Lower lobe of right lung (tissue), 2 donors: ENCODE data around the gene PC. TPM values are rescaled to one million over a fixed set of nuclear protein-coding genes. Genes with fewer than 3 reads are reported as not detected.

Experiments
- ATAC-seq, 2 donors: fragments of 200-7000 bp; cut with Tn5 transposase; one replicate each; pipeline ENCODE4 v1.9.1; 2020 to 2022; ENCODE audit warnings: mild to moderate bottlenecking in 2 of 2, moderate library complexity in 2 of 2
- DNase-seq: peaks from one replicate; pipeline ENCODE4 v3.0.0-alpha.2; 2020
- H3K27ac ChIP-seq: fragments of 200-600 bp; one replicate; pipeline ENCODE4 v1.8.0; 2022
- H3K27me3 ChIP-seq: fragments of 200-600 bp; one replicate; pipeline ENCODE4 v1.8.0; 2022; ENCODE audit warnings: low read depth
- H3K36me3 ChIP-seq: fragments of 200-600 bp; one replicate; pipeline ENCODE4 v1.8.0; 2022; ENCODE audit warnings: mild to moderate bottlenecking
- H3K4me1 ChIP-seq: fragments of 200-600 bp; one replicate; pipeline ENCODE4 v1.8.0; 2022
- H3K4me3 ChIP-seq: fragments of 200-600 bp; one replicate; pipeline ENCODE4 v1.8.0; 2022; ENCODE audit warnings: mild to moderate bottlenecking
- H3K9me3 ChIP-seq: fragments of 200-600 bp; one replicate; pipeline ENCODE4 v1.8.0; 2022
- intact Hi-C: fragments of 100-400 bp; cut with DNase I; formaldehyde crosslinking; loops from one replicate; pipeline ENCODE4 v1.11.0; 2022
- total RNA-seq: library from RNA; stranded (reverse); fragmentation: NEBNext Ultra II Directional; extraction: Animal tissue kit (Norgen Biotek cat#: 25700); gene quantifications from one replicate; pipeline ENCODE4 v1.2.1, GENCODE V29; 2021
- TF ChIP-seq, protein P1 (sequence below): fragments of 200-600 bp; IDR thresholded peaks from one replicate; pipeline ENCODE4 v1.8.0; 2022; ENCODE audit warnings: antibody characterized with exemption, mild to moderate bottlenecking
- donor health status: DM: no; HTN: yes; CAD: no; lungs with severe emphysema.

The PC gene
- total RNA-seq, 1 donor from 2014 or later, result 14.7 TPM

DNA sequence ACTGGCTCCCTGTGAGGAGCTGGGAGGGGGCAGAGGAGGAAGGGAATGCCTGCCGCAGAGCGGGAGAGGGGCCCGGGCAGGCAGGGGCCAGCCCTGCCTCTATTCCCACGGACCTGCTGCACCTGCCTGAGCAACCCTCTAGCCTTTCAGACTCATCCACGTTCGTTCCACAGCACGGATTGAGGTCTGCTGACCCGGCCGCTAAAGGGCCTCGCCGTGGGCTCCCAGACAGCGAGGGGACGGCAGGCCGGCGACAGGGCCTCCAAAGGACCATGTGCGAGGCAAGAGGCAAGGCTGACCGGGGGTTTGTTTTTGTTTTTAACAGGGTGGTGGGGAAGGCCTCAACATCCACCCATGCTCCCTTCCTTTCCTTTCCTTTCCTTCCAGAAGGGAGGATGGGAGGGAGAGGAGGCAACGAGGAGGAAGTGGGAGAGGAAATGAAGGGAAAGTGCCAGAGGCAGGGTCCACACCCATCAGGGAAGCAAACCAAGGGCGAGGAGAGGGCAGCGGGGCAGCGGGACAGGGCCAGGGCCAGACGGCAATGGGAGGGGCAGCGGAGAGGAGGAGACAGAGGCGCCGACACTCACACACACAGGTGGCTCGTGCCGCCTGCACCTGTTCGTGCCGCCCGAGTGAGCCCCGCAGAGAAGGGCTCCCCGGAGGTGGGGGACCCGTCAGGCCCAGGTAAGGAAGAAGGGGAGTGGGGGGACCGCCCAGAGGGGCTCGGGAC is 93.8 kb downstream of the PC start:
- Histone ChIP-seq H3K36me3 (no peaks in the 10 kb centered on the region), H3K9me3 (no peaks in the 10 kb centered on the region), H3K4me3 (no peak overlapping the region), H3K27ac (no peak overlapping the region), H3K27me3 (no peaks in the 10 kb centered on the region), H3K4me1 (no peaks in the 10 kb centered on the region)
- TF ChIP-seq, protein P1, sequence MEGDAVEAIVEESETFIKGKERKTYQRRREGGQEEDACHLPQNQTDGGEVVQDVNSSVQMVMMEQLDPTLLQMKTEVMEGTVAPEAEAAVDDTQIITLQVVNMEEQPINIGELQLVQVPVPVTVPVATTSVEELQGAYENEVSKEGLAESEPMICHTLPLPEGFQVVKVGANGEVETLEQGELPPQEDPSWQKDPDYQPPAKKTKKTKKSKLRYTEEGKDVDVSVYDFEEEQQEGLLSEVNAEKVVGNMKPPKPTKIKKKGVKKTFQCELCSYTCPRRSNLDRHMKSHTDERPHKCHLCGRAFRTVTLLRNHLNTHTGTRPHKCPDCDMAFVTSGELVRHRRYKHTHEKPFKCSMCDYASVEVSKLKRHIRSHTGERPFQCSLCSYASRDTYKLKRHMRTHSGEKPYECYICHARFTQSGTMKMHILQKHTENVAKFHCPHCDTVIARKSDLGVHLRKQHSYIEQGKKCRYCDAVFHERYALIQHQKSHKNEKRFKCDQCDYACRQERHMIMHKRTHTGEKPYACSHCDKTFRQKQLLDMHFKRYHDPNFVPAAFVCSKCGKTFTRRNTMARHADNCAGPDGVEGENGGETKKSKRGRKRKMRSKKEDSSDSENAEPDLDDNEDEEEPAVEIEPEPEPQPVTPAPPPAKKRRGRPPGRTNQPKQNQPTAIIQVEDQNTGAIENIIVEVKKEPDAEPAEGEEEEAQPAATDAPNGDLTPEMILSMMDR, result no peak
- ATAC-seq (no peak), DNase-seq (no peak)
- intact Hi-C loops, result no loop called here

DNA sequence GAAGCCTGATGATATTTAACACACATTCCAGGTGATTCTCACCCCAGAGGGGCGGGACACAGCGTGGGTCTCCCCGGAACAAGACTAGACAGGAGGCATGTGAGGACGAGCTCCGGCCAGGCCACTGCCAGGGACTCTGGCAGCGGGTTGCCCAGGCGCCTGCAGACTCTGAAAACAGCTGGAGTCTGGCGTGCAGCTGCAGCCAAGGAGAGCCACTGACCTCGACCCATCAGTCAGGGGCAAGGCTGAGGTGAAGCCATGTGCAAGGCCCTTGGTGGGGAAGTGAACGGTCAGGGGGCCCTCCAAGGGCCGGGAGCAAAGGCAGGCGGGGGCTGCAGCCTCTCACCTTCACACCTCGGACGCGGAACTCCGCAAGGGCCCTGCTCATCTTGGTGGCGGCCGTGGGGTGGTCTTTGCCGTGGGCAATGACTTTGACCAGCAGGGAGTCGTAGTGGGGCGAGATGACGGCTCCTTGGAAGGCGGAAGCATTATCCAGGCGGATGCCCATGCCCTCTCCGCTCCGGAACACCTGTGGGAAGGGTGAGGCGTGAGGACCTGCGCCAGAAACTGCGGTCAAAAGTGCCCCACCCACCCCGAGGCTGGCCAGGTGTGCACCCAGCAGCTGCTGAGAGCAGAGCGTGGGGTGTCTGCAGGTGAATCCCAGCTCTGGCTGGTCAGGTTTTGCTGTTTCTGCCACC is 94.6 kb downstream of the PC start:
- intact Hi-C loops, result no loop called here
- ATAC-seq, result no peak
- H3K27ac ChIP-seq, result no peak overlapping the region
- H3K9me3 ChIP-seq, result no peaks in the 10 kb centered on the region
- no peaks in the 10 kb centered on the region for H3K27me3 ChIP-seq
- H3K4me3 ChIP-seq, result no peak overlapping the region
- TF ChIP-seq, protein P1, result no peak
- no peaks in the 10 kb centered on the region for H3K4me1 ChIP-seq
- no peaks in the 10 kb centered on the region for H3K36me3 ChIP-seq
- no peak for DNase-seq

DNA sequence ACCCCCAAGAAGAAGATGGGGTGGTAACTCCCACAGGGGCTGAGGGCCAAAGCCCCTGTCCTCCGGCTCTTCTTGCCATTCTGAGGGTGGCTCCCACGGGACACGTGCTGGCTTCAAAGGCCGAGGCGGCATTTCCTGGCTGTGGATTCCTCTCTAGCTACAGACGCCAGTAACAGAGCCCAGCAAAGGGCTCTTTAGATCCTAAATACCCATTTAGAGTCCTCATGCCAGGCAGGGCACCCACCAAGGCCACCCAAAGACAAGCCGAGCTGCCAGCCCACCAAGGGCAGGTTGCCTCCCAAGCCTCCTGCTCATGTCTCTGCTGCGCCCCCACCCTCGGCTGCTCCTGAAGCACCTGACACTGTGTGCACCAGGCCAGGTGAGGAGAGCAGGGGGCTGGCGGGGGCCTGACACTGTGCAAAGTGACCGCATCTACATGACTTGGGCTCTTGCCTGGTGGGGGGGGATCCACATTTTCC is 95.6 kb downstream of the PC start:
- Histone ChIP-seq H3K27ac (no peak overlapping the region), H3K9me3 (no peaks in the 10 kb centered on the region), H3K4me3 (no peak overlapping the region), H3K36me3 (no peaks in the 10 kb centered on the region), H3K27me3 (no peaks in the 10 kb centered on the region), H3K4me1 (no peaks in the 10 kb centered on the region)
- TF ChIP-seq, protein P1, result no peak
- ATAC-seq (no peak), DNase-seq (no peak)
- intact Hi-C loops, result no loop called here

DNA sequence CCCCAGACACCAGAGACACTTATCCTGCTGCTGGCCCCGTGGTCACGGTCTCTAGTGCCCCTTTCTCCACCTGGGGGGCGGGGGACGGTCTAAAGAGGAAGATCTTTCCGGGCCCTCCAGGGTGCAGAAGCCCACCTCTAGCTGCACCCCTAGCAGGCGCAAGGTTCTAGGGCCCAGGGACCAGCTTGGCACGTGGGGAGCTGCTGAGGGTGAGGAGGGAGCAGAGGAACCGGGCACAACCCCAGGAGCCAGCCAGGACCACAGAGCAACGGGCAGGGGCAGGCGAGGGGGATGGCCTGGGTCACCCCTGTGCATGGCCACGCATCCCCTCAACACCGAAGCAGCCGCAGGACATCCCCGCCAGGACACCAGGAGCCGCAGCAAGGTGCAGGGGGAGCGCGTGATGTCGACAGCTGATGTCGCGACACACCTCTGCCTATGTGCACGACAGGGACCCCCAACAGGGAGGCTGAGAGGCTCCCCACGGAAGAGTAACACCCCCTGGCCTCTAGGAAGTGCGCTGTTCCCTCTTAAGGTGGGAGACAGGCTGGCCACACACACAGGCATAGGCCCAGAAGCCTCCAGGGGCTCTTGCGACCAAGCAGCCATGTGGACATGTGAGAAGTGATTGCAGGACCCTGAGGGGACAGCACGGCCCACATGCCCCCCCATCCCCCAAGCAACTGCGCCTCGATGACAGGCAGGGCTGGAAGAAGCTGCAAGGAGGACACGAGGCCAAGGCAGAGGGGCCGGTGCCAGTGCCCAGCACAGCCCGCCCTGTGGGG is 96.2 kb downstream of the PC start:
- Histone ChIP-seq H3K9me3 (no peaks in the 10 kb centered on the region), H3K4me3 (no peak overlapping the region), H3K27ac (no peak overlapping the region), H3K27me3 (no peaks in the 10 kb centered on the region), H3K4me1 (no peaks in the 10 kb centered on the region), H3K36me3 (no peaks in the 10 kb centered on the region)
- intact Hi-C loops, result no loop called here
- TF ChIP-seq, protein P1, result no peak
- ATAC-seq (no peak), DNase-seq (no peak)

DNA sequence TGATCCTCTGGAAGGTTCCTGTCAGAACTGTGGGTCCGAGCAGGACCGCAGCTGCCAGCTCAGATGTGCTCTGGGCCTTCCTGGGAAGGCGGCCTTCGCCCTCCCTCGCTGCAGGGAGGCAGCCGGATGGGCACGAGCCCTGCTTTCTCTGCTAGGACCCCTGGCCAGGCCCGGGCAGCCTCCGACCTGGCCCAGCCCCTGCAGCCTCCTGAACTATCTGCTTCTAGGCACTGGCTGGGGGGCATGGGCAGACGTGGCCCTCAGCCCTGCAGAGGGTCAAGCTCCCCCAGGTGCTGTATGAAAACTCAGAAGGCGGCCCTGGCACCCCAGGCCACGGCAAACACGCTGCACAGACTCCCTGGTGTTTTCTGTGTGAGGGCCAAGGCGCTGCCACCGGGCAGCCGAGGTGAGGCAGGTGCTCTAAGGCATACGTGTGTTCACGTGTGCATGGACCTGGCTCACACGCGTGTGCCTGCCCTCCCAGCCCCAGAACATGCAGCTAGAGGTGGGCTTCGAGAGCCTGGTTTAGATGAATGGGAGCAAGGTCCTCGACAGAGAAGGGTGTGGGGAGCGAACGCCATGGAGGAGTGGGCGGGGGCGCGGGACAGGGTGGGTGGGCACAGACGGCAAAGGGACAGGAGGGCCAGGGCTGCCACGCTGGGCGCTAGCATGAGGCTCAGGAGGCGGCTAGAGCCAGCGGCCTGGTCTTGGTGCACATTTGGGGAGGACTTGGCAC is 97.0 kb downstream of the PC start:
- Histone ChIP-seq H3K27me3 (no peaks in the 10 kb centered on the region), H3K27ac (no peak overlapping the region), H3K4me1 (no peaks in the 10 kb centered on the region), H3K9me3 (no peaks in the 10 kb centered on the region), H3K36me3 (no peaks in the 10 kb centered on the region), H3K4me3 (no peak overlapping the region)
- DNase-seq (no peak), ATAC-seq (no peak)
- intact Hi-C loops, result no loop called here
- TF ChIP-seq, protein P1, result no peak
